Measurements from ENCODE around the gene PRPF8. TPM values are rescaled to one million over a fixed set of nuclear protein-coding genes. Genes with fewer than 3 reads are reported as not detected.

The PRPF8 gene
- polyA plus RNA-seq, 1 donor from 2014 or later = 56.9 TPM

GRCh38 chr17:1621273-1621954, 63.3 kb downstream of the PRPF8 start (continued):
- no peak for TF ChIP-seq POLR2AphosphoS5 (IDR thresholded peaks at IDR 0.05)
- TF ChIP-seq TAF1 (IDR thresholded peaks at IDR 0.05; ENCODE audit: low read depth) = no peak

GRCh38 chr17:1620486-1620885, 64.2 kb downstream of the PRPF8 start:
- TF ChIP-seq EZH2 (IDR thresholded peaks at IDR 0.05; ENCODE audit: borderline replicate concordance, insufficient read depth, low read length, poor library complexity, severe bottlenecking) = no peak
- TF ChIP-seq EP300 (conservative IDR thresholded peaks at IDR 0.05; ENCODE audit: poor library complexity, severe bottlenecking) = no peak
- TF ChIP-seq REST (IDR thresholded peaks at IDR 0.05; ENCODE audit: borderline replicate concordance) = no peak
- no peak for TF ChIP-seq TAF1 (IDR thresholded peaks at IDR 0.05; ENCODE audit: low read depth)
- no peak for TF ChIP-seq MXI1 (conservative IDR thresholded peaks at IDR 0.05; ENCODE audit: poor library complexity, severe bottlenecking)
- TF ChIP-seq CTCF (IDR thresholded peaks at IDR 0.05; ENCODE audit: poor library complexity, severe bottlenecking) = no peak
- TF ChIP-seq SMC3 (conservative IDR thresholded peaks at IDR 0.05; ENCODE audit: poor library complexity) = no peak
- no peak for TF ChIP-seq RAD21 (conservative IDR thresholded peaks at IDR 0.05)
- no peak for TF ChIP-seq POLR2AphosphoS5 (IDR thresholded peaks at IDR 0.05)
- H3K4me3 ChIP-seq (ENCODE audit: low read length) = no peak overlapping the region
- peaks cover 4% of the 10 kb centered on the region for H4K20me1 ChIP-seq (ENCODE audit: insufficient read depth)
- no peak overlapping the region for H3K4me2 ChIP-seq (ENCODE audit: low read length)
- H3K36me3 ChIP-seq (ENCODE audit: insufficient read depth, low read length) = peaks cover 10% of the 10 kb centered on the region
- no peak overlapping the region for H3K9ac ChIP-seq (ENCODE audit: low read length)
- no peak overlapping the region for H2AFZ ChIP-seq (ENCODE audit: low read depth, low read length)
- H3F3A ChIP-seq (ENCODE audit: insufficient read depth, low read length, poor library complexity, severe bottlenecking) = no peaks in the 10 kb centered on the region
- H3K9me3 ChIP-seq (ENCODE audit: low read length) = no peaks in the 10 kb centered on the region
- H3K27me3 ChIP-seq (ENCODE audit: insufficient read depth, low read depth, low read length) = no peaks in the 10 kb centered on the region
- H3K9me2 ChIP-seq (ENCODE audit: insufficient read depth, low read length) = no peaks in the 10 kb centered on the region
- H3K79me2 ChIP-seq (replicated peaks; ENCODE audit: insufficient read depth, low read length) = peaks cover 16% of the 10 kb centered on the region
- no peak overlapping the region for H3K27ac ChIP-seq (ENCODE audit: low read length)

GRCh38 chr17:1617620-1618174, 67.0 kb downstream of the PRPF8 start:
- Histone ChIP-seq H3K4me3 (ENCODE audit: low read length) (no peak overlapping the region), H4K20me1 (ENCODE audit: insufficient read depth) (peaks cover 4% of the 10 kb centered on the region), H3K4me2 (ENCODE audit: low read length) (no peak overlapping the region), H3K79me2 (replicated peaks; ENCODE audit: insufficient read depth, low read length) (no peaks in the 10 kb centered on the region), H3K9me3 (ENCODE audit: low read length) (no peaks in the 10 kb centered on the region), H3K27ac (ENCODE audit: low read length) (no peak overlapping the region), H2AFZ (ENCODE audit: low read depth, low read length) (no peak overlapping the region), H3F3A (ENCODE audit: insufficient read depth, low read length, poor library complexity, severe bottlenecking) (no peaks in the 10 kb centered on the region), H3K9ac (ENCODE audit: low read length) (no peak overlapping the region), H3K36me3 (ENCODE audit: insufficient read depth, low read length) (no peaks in the 10 kb centered on the region), H3K27me3 (ENCODE audit: insufficient read depth, low read depth, low read length) (no peaks in the 10 kb centered on the region), H3K9me2 (ENCODE audit: insufficient read depth, low read length) (no peaks in the 10 kb centered on the region)
- TF ChIP-seq EP300 (conservative IDR thresholded peaks at IDR 0.05; ENCODE audit: poor library complexity, severe bottlenecking) (no peak), SMC3 (conservative IDR thresholded peaks at IDR 0.05; ENCODE audit: poor library complexity) (no peak), EZH2 (IDR thresholded peaks at IDR 0.05; ENCODE audit: borderline replicate concordance, insufficient read depth, low read length, poor library complexity, severe bottlenecking) (no peak), POLR2AphosphoS5 (IDR thresholded peaks at IDR 0.05) (no peak), CTCF (IDR thresholded peaks at IDR 0.05; ENCODE audit: poor library complexity, severe bottlenecking) (no peak), TAF1 (IDR thresholded peaks at IDR 0.05; ENCODE audit: low read depth) (no peak), MXI1 (conservative IDR thresholded peaks at IDR 0.05; ENCODE audit: poor library complexity, severe bottlenecking) (no peak), RAD21 (conservative IDR thresholded peaks at IDR 0.05) (no peak), REST (IDR thresholded peaks at IDR 0.05; ENCODE audit: borderline replicate concordance) (no peak)

Data from neural cell (in vitro differentiated cells).